ENCODE data around the gene TRIM25.

The TRIM25 gene

GRCh38 chr17:56850591-56850990 lies 63.3 kb downstream of the TRIM25 start:
- Histone ChIP-seq H3K9ac (ENCODE audit: low read length) (no peak overlapping the region), H3K4me3 (ENCODE audit: insufficient read depth, low read length, poor library complexity, severe bottlenecking) (no peak overlapping the region), H4K20me1 (ENCODE audit: low read depth, low read length) (no peaks in the 10 kb centered on the region), H3K36me3 (ENCODE audit: low read length) (peaks cover 7% of the 10 kb centered on the region; the same call in 1 of the 2 replicates), H3K9me3 (ENCODE audit: insufficient read depth, low read length) (no peaks in the 10 kb centered on the region), H3F3A (ENCODE audit: insufficient read depth) (no peaks in the 10 kb centered on the region), H2AFZ (ENCODE audit: low read depth, low read length, severe bottlenecking) (no peak overlapping the region), H3K9me2 (replicated peaks; ENCODE audit: insufficient read depth, low read length) (no peaks in the 10 kb centered on the region), H3K27ac (ENCODE audit: low read depth, low read length) (no peak overlapping the region), H3K79me2 (ENCODE audit: insufficient read depth, low read length) (no peaks in the 10 kb centered on the region), H3K27me3 (ENCODE audit: low read length) (no peaks in the 10 kb centered on the region), H3K4me2 (ENCODE audit: low read depth, low read length, poor library complexity, severe bottlenecking) (no peak overlapping the region)
- no peak for TF ChIP-seq EZH2phosphoT487 (conservative IDR thresholded peaks at IDR 0.05; ENCODE audit: low read length)
- TF ChIP-seq, protein P1, sequence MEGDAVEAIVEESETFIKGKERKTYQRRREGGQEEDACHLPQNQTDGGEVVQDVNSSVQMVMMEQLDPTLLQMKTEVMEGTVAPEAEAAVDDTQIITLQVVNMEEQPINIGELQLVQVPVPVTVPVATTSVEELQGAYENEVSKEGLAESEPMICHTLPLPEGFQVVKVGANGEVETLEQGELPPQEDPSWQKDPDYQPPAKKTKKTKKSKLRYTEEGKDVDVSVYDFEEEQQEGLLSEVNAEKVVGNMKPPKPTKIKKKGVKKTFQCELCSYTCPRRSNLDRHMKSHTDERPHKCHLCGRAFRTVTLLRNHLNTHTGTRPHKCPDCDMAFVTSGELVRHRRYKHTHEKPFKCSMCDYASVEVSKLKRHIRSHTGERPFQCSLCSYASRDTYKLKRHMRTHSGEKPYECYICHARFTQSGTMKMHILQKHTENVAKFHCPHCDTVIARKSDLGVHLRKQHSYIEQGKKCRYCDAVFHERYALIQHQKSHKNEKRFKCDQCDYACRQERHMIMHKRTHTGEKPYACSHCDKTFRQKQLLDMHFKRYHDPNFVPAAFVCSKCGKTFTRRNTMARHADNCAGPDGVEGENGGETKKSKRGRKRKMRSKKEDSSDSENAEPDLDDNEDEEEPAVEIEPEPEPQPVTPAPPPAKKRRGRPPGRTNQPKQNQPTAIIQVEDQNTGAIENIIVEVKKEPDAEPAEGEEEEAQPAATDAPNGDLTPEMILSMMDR (IDR thresholded peaks at IDR 0.05; ENCODE audit: insufficient read depth, low read length, poor library complexity, severe bottlenecking), result no peak

DNA sequence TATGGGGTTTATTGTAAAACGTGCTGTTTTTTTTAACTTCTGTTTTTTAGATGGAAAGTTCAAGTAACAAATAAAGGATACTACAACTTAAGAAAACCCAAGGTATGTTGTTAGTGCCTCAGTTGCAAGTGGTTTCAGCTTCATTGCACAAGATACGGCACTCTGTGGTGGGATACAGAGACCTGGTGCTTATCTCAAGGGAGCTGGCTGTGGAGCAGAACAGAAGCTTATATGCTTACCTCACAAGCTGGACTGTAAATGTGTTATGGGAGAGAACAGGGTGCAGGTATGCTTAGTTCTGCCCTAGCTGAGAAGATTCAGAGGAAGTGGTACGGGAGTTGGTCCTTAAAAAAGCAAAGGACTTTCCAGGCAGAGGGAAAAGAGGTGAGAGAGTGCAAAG lies 64.7 kb downstream of the TRIM25 start:
- H3F3A ChIP-seq (ENCODE audit: insufficient read depth), result no peaks in the 10 kb centered on the region
- H3K9me2 ChIP-seq (replicated peaks; ENCODE audit: insufficient read depth, low read length), result no peaks in the 10 kb centered on the region
- no peaks in the 10 kb centered on the region for H3K79me2 ChIP-seq (ENCODE audit: insufficient read depth, low read length)
- TF ChIP-seq EZH2phosphoT487 (conservative IDR thresholded peaks at IDR 0.05; ENCODE audit: low read length), result no peak
- TF ChIP-seq, protein P1 (IDR thresholded peaks at IDR 0.05; ENCODE audit: insufficient read depth, low read length, poor library complexity, severe bottlenecking), result no peak
- H3K36me3 ChIP-seq (ENCODE audit: low read length), result peaks cover 7% of the 10 kb centered on the region; the same call in 1 of the 2 replicates
- no peak overlapping the region for H3K9ac ChIP-seq (ENCODE audit: low read length)
- no peak overlapping the region for H3K4me2 ChIP-seq (ENCODE audit: low read depth, low read length, poor library complexity, severe bottlenecking)
- H3K27ac ChIP-seq (ENCODE audit: low read depth, low read length), result no peak overlapping the region
- H3K9me3 ChIP-seq (ENCODE audit: insufficient read depth, low read length), result no peaks in the 10 kb centered on the region
- no peaks in the 10 kb centered on the region; the same call in 1 of the 2 replicates for H4K20me1 ChIP-seq (ENCODE audit: low read depth, low read length)
- H3K27me3 ChIP-seq (ENCODE audit: low read length), result no peaks in the 10 kb centered on the region
- H3K4me3 ChIP-seq (ENCODE audit: insufficient read depth, low read length, poor library complexity, severe bottlenecking), result no peak overlapping the region
- no peak overlapping the region for H2AFZ ChIP-seq (ENCODE audit: low read depth, low read length, severe bottlenecking)

- Histone ChIP-seq H3K9ac (ENCODE audit: low read length) (no peak overlapping the region), H3K9me3 (ENCODE audit: insufficient read depth, low read length) (no peaks in the 10 kb centered on the region), H3K27ac (ENCODE audit: low read depth, low read length) (no peak overlapping the region), H3K4me3 (ENCODE audit: insufficient read depth, low read length, poor library complexity, severe bottlenecking) (no peak overlapping the region), H3K4me2 (ENCODE audit: low read depth, low read length, poor library complexity, severe bottlenecking) (no peak overlapping the region), H3K79me2 (ENCODE audit: insufficient read depth, low read length) (no peaks in the 10 kb centered on the region), H2AFZ (ENCODE audit: low read depth, low read length, severe bottlenecking) (no peak overlapping the region), H3F3A (ENCODE audit: insufficient read depth) (peaks cover 6% of the 10 kb centered on the region; the same call in 1 of the 2 replicates), H3K9me2 (replicated peaks; ENCODE audit: insufficient read depth, low read length) (no peaks in the 10 kb centered on the region), H3K36me3 (ENCODE audit: low read length) (peaks cover 11% of the 10 kb centered on the region; the same call in 1 of the 2 replicates), H3K27me3 (ENCODE audit: low read length) (no peaks in the 10 kb centered on the region), H4K20me1 (ENCODE audit: low read depth, low read length) (no peaks in the 10 kb centered on the region; the same call in 1 of the 2 replicates)
- TF ChIP-seq EZH2phosphoT487 (conservative IDR thresholded peaks at IDR 0.05; ENCODE audit: low read length), result no peak
- TF ChIP-seq, protein P1 (IDR thresholded peaks at IDR 0.05; ENCODE audit: insufficient read depth, low read length, poor library complexity, severe bottlenecking), result no peak
These were observed 66.7 kb downstream of the TRIM25 start for GRCh38 chr17:56847106-56847505.
